HCT116 (cell line): ENCODE measurements around the gene WWOX. TPM values are rescaled to one million over a fixed set of nuclear protein-coding genes. Genes with fewer than 3 reads are reported as not detected.

Experiments
- ATAC-seq: fragments of 200-7000 bp; cut with Tn5 transposase; 2 replicates; pipeline ENCODE4 v1.9.1; 2020; ENCODE audit warnings: mild to moderate bottlenecking, moderate library complexity
- BruUV-seq: library from RNA; stranded (reverse); fragments of 400-500 nt; replicated peaks from 2 replicates; lab custom pipeline; 2021; lab: Mats Ljungman, UMichigan
- CTCF ChIA-PET: fragments of 300-600 bp; sonication (Branson Sonifier 250); formaldehyde crosslinking; loops from one replicate; lab custom pipeline; 2021; ENCODE audit warnings: antibody characterized with exemption; lab: Charles Lee
- POLR2A ChIA-PET: fragments of 300-600, 350-600 bp; sonication (Branson Sonifier 250); formaldehyde crosslinking; loops from one replicate; lab custom pipeline; 2021; ENCODE audit warnings: antibody characterized with exemption; lab: Charles Lee
- RAD21 ChIA-PET, 2 experiments: fragments of 300-600 bp; sonication (Branson Sonifier 250); formaldehyde crosslinking; loops; one replicate each; lab custom pipeline; 2023; ENCODE audit warnings: low total read pairs in 2 of 2; ENCODE audit not compliant: uncharacterized antibody in 2 of 2, unreplicated experiment in 2 of 2, low non-redundant PET in 1 of 2; lab: Charles Lee
- DNase-seq: peaks from one replicate; pipeline ENCODE4 v3.0.0-alpha.2; 2010; ENCODE audit warnings: low read depth, low spot score
- H2AFZ ChIP-seq: fragments of 200-600 bp; shearing (Covaris generic), sonication (generic); 2 replicates; pipeline ENCODE4 v1.6.1; 2017; ENCODE audit warnings: low read depth, mixed run types, mixed read lengths, antibody characterized with exemption, low read length; ENCODE audit not compliant: poor library complexity, severe bottlenecking
- H3K27ac ChIP-seq: 2 replicates; pipeline ENCODE4 v1.5.1; 2012; ENCODE audit warnings: low read depth, low read length
- H3K27me3 ChIP-seq: fragments of 200-600 bp; sonication (generic); 2 replicates; pipeline ENCODE4 v1.6.1; 2016; ENCODE audit warnings: mixed run types, low read length, mixed read lengths; ENCODE audit not compliant: insufficient read depth
- H3K36me3 ChIP-seq, 2 experiments: fragments of 200-500 bp in 1 of 2; fragments of 200-600 bp in 1 of 2; sonication (Bioruptor generic) in 1 of 2; sonication (generic) in 1 of 2; 2 replicates each; pipeline versions ENCODE4 v1.5.1 to v1.6.1; 2014 to 2016; ENCODE audit warnings: low read length in 2 of 2, inconsistent platforms in 1 of 2, mixed read lengths in 1 of 2, mixed run types in 1 of 2; ENCODE audit not compliant: insufficient read depth in 2 of 2, control insufficient read depth in 1 of 2
- H3K4me1 ChIP-seq, 2 experiments: fragments of 200-600 bp in 1 of 2; sonication (generic) in 1 of 2; 2 replicates each; pipeline versions ENCODE4 v1.5.1 to v1.6.1; 2012 to 2017; ENCODE audit warnings: low read length in 2 of 2, inconsistent platforms in 1 of 2, mild to moderate bottlenecking in 1 of 2, mixed read lengths in 1 of 2, mixed run types in 1 of 2, moderate library complexity in 1 of 2; ENCODE audit not compliant: insufficient read depth in 2 of 2, control insufficient read depth in 1 of 2
- H3K4me2 ChIP-seq: fragments of 200-600 bp; sonication (generic); 2 replicates; pipeline ENCODE4 v1.6.1; 2017; ENCODE audit warnings: mixed run types, low read length, mixed read lengths
- H3K4me3 ChIP-seq, 2 experiments: fragments of 200-600 bp in 1 of 2; sonication (generic) in 1 of 2; replicated peaks in 1 of 2; 2 replicates each; pipeline ENCODE4 v1.5.1; 2011 to 2016; ENCODE audit warnings: low read length in 2 of 2, control low read depth in 1 of 2, low read depth in 1 of 2, mild to moderate bottlenecking in 1 of 2, mixed read lengths in 1 of 2, mixed run types in 1 of 2
- H3K79me2 ChIP-seq: fragments of 200-600 bp; sonication (generic); 2 replicates; pipeline ENCODE4 v1.6.1; 2017; ENCODE audit warnings: mild to moderate bottlenecking, mixed run types, low read length, moderate library complexity, mixed read lengths; ENCODE audit not compliant: insufficient read depth
- H3K9ac ChIP-seq: fragments of 200-600 bp; sonication (generic); 2 replicates; pipeline ENCODE4 v1.6.1; 2016; ENCODE audit warnings: low read length, mixed read lengths
- H3K9me2 ChIP-seq: fragments of 200-600 bp; sonication (generic), shearing (Covaris generic); 2 replicates; pipeline ENCODE4 v1.6.1; 2017; ENCODE audit warnings: mixed run types, mild to moderate bottlenecking, moderate library complexity; ENCODE audit not compliant: insufficient read depth
- H3K9me3 ChIP-seq, 2 experiments: fragments of 200-500 bp in 1 of 2; fragments of 200-600 bp in 1 of 2; sonication (Bioruptor generic) in 1 of 2; sonication (generic) in 1 of 2; 2 replicates each; pipeline ENCODE4 v1.6.1; 2014 to 2017; ENCODE audit warnings: low read length in 2 of 2, mixed read lengths in 2 of 2, inconsistent platforms in 1 of 2, low read depth in 1 of 2, mild to moderate bottlenecking in 1 of 2, mixed run types in 1 of 2, moderate library complexity in 1 of 2; ENCODE audit not compliant: control insufficient read depth in 1 of 2, insufficient read depth in 1 of 2
- H4K20me1 ChIP-seq: fragments of 200-600 bp; sonication (generic), shearing (Covaris generic); 2 replicates; pipeline ENCODE4 v1.6.1; 2017; ENCODE audit warnings: mixed run types, mild to moderate bottlenecking, moderate library complexity; ENCODE audit not compliant: insufficient read depth
- CTCF ChIP-seq, 3 experiments: fragments of 200-600 bp in 1 of 3; sonication (generic) in 1 of 3; IDR thresholded peaks in 2 of 3; conservative IDR thresholded peaks in 1 of 3; 2 replicates each; pipeline ENCODE4 v1.5.1; 2012 to 2017; ENCODE audit warnings: low read depth in 2 of 3, low read length in 2 of 3, antibody characterized with exemption in 1 of 3, borderline replicate concordance in 1 of 3, control low read depth in 1 of 3, mild to moderate bottlenecking in 1 of 3, mixed read lengths in 1 of 3, mixed run types in 1 of 3, moderate library complexity in 1 of 3; ENCODE audit not compliant: insufficient read depth in 1 of 3
- EGR1 ChIP-seq: IDR thresholded peaks from 2 replicates; pipeline ENCODE4 v1.6.1; 2012; ENCODE audit warnings: low read depth
- ELF1 ChIP-seq: IDR thresholded peaks from 2 replicates; pipeline ENCODE4 v1.6.1; 2012; ENCODE audit warnings: low read depth, borderline replicate concordance
- EZH2phosphoT487 ChIP-seq: fragments of 200-600 bp; IDR thresholded peaks from 2 replicates; pipeline ENCODE4 v1.6.1; 2018; ENCODE audit warnings: antibody characterized with exemption, borderline replicate concordance
- FOSL1 ChIP-seq: IDR thresholded peaks from 2 replicates; pipeline ENCODE4 v1.6.1; 2012; ENCODE audit warnings: low read depth
- JUND ChIP-seq: IDR thresholded peaks from 2 replicates; pipeline ENCODE4 v1.6.1; 2012
- POLR2A ChIP-seq: IDR thresholded peaks from 2 replicates; pipeline ENCODE4 v1.7.0; 2011; ENCODE audit warnings: borderline replicate concordance; ENCODE audit not compliant: insufficient read depth, insufficient read length; ENCODE audit errors: extremely low read depth
- POLR2AphosphoS5 ChIP-seq: IDR thresholded peaks from 2 replicates; pipeline ENCODE4 v1.6.1; 2011; ENCODE audit warnings: mild to moderate bottlenecking, low read depth, low read length, moderate library complexity
- ZNF274 ChIP-seq: fragments of 200-500 bp; sonication (Bioruptor generic); IDR thresholded peaks from 2 replicates; pipeline ENCODE4 v1.6.1; 2014; ENCODE audit warnings: mild to moderate bottlenecking, low read depth, low read length, inconsistent platforms
- intact Hi-C: fragments of 100-400 bp; cut with micrococcal nuclease; formaldehyde crosslinking; loops from 2 replicates; pipeline ENCODE4 v1.10.0; 2022
- total RNA-seq: library from RNA; stranded (reverse); gene quantifications from one replicate; pipeline ENCODE4 v1.2.1, GENCODE V29; 2021; ENCODE audit not compliant: unreplicated experiment
- TF ChIP-seq, protein P1 (sequence below): IDR thresholded peaks from 2 replicates; pipeline ENCODE4 v1.6.1; 2011; ENCODE audit warnings: mild to moderate bottlenecking, low read length, moderate library complexity; ENCODE audit not compliant: insufficient replicate concordance; ENCODE audit errors: extremely low read depth
- TF ChIP-seq, protein P2 (sequence below): IDR thresholded peaks from 2 replicates; pipeline ENCODE4 v1.6.1; 2012
- TF ChIP-seq, protein P3 (sequence below): IDR thresholded peaks from 2 replicates; pipeline ENCODE4 v1.6.1; 2012

The WWOX gene
- total RNA-seq, 1 experiment from 2014 or later: 13.7 TPM

GRCh38 chr16:79100447-79100846 lies 1001.0 kb downstream of the WWOX start:
- Histone ChIP-seq H3K9me3 (peaks cover 3 to 5% of the 10 kb centered on the region in 2 experiments; a peak in 2 of 4 replicates), H3K4me1 (no peaks in the 10 kb centered on the region), H2AFZ (no peak overlapping the region), H3K4me2 (no peak overlapping the region), H3K27me3 (no peaks in the 10 kb centered on the region), H3K9ac (no peak overlapping the region), H4K20me1 (no peaks in the 10 kb centered on the region), H3K36me3 (no peaks in the 10 kb centered on the region), H3K27ac (no peak overlapping the region)
- intact Hi-C loops: no loop called here
- BruUV-seq: no TSS peak
- ChIA-PET POLR2A (no interaction called here), CTCF (no interaction called here), RAD21 (no interaction called here)
- ATAC-seq (no peak), DNase-seq (no peak)
- TF ChIP-seq, protein P1, sequence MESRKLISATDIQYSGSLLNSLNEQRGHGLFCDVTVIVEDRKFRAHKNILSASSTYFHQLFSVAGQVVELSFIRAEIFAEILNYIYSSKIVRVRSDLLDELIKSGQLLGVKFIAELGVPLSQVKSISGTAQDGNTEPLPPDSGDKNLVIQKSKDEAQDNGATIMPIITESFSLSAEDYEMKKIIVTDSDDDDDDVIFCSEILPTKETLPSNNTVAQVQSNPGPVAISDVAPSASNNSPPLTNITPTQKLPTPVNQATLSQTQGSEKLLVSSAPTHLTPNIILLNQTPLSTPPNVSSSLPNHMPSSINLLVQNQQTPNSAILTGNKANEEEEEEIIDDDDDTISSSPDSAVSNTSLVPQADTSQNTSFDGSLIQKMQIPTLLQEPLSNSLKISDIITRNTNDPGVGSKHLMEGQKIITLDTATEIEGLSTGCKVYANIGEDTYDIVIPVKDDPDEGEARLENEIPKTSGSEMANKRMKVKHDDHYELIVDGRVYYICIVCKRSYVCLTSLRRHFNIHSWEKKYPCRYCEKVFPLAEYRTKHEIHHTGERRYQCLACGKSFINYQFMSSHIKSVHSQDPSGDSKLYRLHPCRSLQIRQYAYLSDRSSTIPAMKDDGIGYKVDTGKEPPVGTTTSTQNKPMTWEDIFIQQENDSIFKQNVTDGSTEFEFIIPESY: no peak
- no peak for TF ChIP-seq JUND
- TF ChIP-seq, protein P2, sequence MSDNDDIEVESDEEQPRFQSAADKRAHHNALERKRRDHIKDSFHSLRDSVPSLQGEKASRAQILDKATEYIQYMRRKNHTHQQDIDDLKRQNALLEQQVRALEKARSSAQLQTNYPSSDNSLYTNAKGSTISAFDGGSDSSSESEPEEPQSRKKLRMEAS: no peak
- TF ChIP-seq ELF1: no peak
- no peak for TF ChIP-seq POLR2A
- TF ChIP-seq CTCF (IDR thresholded peaks at IDR 0.05 in 2 of 3, conservative IDR thresholded peaks at IDR 0.05 in 1 of 3; ENCODE audit: borderline replicate concordance in 1 of 3, insufficient read depth in 1 of 3, low read depth in 2 of 3, low read length in 2 of 3): no peak
- TF ChIP-seq POLR2AphosphoS5: no peak
- no peak for TF ChIP-seq FOSL1
- no peak for TF ChIP-seq ZNF274
- no peak for TF ChIP-seq EGR1
- TF ChIP-seq, protein P3, sequence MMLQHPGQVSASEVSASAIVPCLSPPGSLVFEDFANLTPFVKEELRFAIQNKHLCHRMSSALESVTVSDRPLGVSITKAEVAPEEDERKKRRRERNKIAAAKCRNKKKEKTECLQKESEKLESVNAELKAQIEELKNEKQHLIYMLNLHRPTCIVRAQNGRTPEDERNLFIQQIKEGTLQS: no peak
- no peak for TF ChIP-seq EZH2phosphoT487
- TF ChIP-seq, all 23 proteins: peak for 0
- H3K79me2 ChIP-seq: no peaks in the 10 kb centered on the region
- H3K4me3 ChIP-seq: no peak overlapping the region
- H3K9me2 ChIP-seq: no peaks in the 10 kb centered on the region
